Fibroblast of villous mesenchyme (primary cell): Measurements from ENCODE around the gene COMMD2. TPM values are rescaled to one million over a fixed set of nuclear protein-coding genes. Genes with fewer than 3 reads are reported as not detected.

Experiments
- DNase-seq: peaks from one replicate; pipeline ENCODE4 v3.0.0-alpha.2; 2010; ENCODE audit warnings: low read depth
- H3K4me3 ChIP-seq: 2 replicates; pipeline ENCODE4 v1.5.1; 2011; ENCODE audit warnings: low read depth, mild to moderate bottlenecking, low read length
- CTCF ChIP-seq: IDR thresholded peaks from 2 replicates; pipeline ENCODE4 v1.5.1; 2012; ENCODE audit warnings: low read depth, mild to moderate bottlenecking, low read length; ENCODE audit not compliant: insufficient read depth
- total RNA-seq: library from RNA; depleted of rRNA; stranded (reverse); fragments of >200 nt; gene quantifications from 2 replicates; pipeline ENCODE4 v1.2.3, GENCODE V29; 2012

Gene COMMD2
- total RNA-seq, 1 donor: 34.5 TPM

GRCh38 chr3:149739396-149739795, 12.9 kb downstream of the COMMD2 start:
- TF ChIP-seq CTCF: no peak
- H3K4me3 ChIP-seq: no peak overlapping the region
- no peak for DNase-seq

GRCh38 chr3:149738876-149739275, 13.4 kb downstream of the COMMD2 start:
- DNase-seq: no peak
- H3K4me3 ChIP-seq: no peak overlapping the region
- TF ChIP-seq CTCF: no peak

GRCh38 chr3:149736953-149737205, 15.4 kb downstream of the COMMD2 start:
- TF ChIP-seq CTCF: no peak

GRCh38 chr3:149736175-149736952, 15.9 kb downstream of the COMMD2 start:
- TF ChIP-seq CTCF: no peak
- H3K4me3 ChIP-seq: no peak overlapping the region
- DNase-seq: peak; percentile 19

More at GRCh38 chr3:149736953-149737205, 15.4 kb downstream of the COMMD2 start:
- no peak for DNase-seq
- no peak overlapping the region for H3K4me3 ChIP-seq

GRCh38 chr3:149732234-149732633, 20.1 kb downstream of the COMMD2 start:
- DNase-seq: no peak
- no peak for TF ChIP-seq CTCF
- H3K4me3 ChIP-seq: no peak overlapping the region

GRCh38 chr3:149727656-149728055, 24.6 kb downstream of the COMMD2 start:
- TF ChIP-seq CTCF: no peak
- H3K4me3 ChIP-seq: no peak overlapping the region
- DNase-seq: no peak
